ENCODE results near the gene MED12.

MED12 gene

GRCh38 chrX:71107762-71108360, 10.5 kb upstream of the MED12 start:
- DNase-seq, result no peak

GRCh38 chrX:71109051-71109450, 9.3 kb upstream of the MED12 start:
- DNase-seq, result no peak

GRCh38 chrX:71111141-71111843, 7.1 kb upstream of the MED12 start, which contains the start of gene IL2RG:
Gene IL2RG (minus strand): TSS chrX:71111577. CDS start chrX:71111539, 38 bp downstream.
- no peak for DNase-seq

- no peak for DNase-seq
Measured at GRCh38 chrX:71111921-71112431, 6.4 kb upstream of the MED12 start.

- DNase-seq, result no peak
Measured at GRCh38 chrX:71117358-71117757, 1.0 kb upstream of the MED12 start.

- DNase-seq, result no peak
Measured at GRCh38 chrX:71118985-71119535, 664 bp downstream of the MED12 start.

GRCh38 chrX:71128166-71128833, 9.9 kb downstream of the MED12 start:
- no peak for DNase-seq

- no peak for DNase-seq
Measured at GRCh38 chrX:71128915-71129765, 10.7 kb downstream of the MED12 start.

- DNase-seq, result no peak
Measured at GRCh38 chrX:71131510-71131909, 13.1 kb downstream of the MED12 start.

GRCh38 chrX:71140440-71140839, 22.0 kb downstream of the MED12 start:
- DNase-seq, result no peak

- DNase-seq, result peak; percentile 6
Measured at GRCh38 chrX:71143508-71143907, 25.1 kb downstream of the MED12 start.

- DNase-seq, result no peak
Measured at GRCh38 chrX:71144651-71145050, 26.3 kb downstream of the MED12 start, which contains the start of gene NLGN3. Gene NLGN3 (plus strand): TSS chrX:71144841. CDS start chrX:71147750, 2,909 bp downstream.

- no peak for DNase-seq
Measured at GRCh38 chrX:71147496-71148277, 29.3 kb downstream of the MED12 start.

- DNase-seq, result no peak
Measured at GRCh38 chrX:71148278-71148663, 29.9 kb downstream of the MED12 start.

- no peak for DNase-seq
Measured at GRCh38 chrX:71151366-71151765, 33.0 kb downstream of the MED12 start.

GRCh38 chrX:71154196-71154595, 35.8 kb downstream of the MED12 start:
- no peak for DNase-seq

GRCh38 chrX:71154641-71155040, 36.2 kb downstream of the MED12 start:
- DNase-seq, result no peak

- DNase-seq, result no peak
Measured at GRCh38 chrX:71158603-71159002, 40.2 kb downstream of the MED12 start.

GRCh38 chrX:71159335-71159734, 40.9 kb downstream of the MED12 start:
- no peak for DNase-seq

GRCh38 chrX:71160475-71160874, 42.1 kb downstream of the MED12 start:
- DNase-seq, result no peak

GRCh38 chrX:71162981-71163380, 44.6 kb downstream of the MED12 start:
- DNase-seq, result no peak

- no peak for DNase-seq
Measured at GRCh38 chrX:71164071-71164470, 45.7 kb downstream of the MED12 start.
